Parathyroid adenoma (tissue), 2 donors: Measurements from ENCODE around the gene MRPL17.

Experiments used
- H2AFZ ChIP-seq: fragments of 300-600 bp; sonication (generic); one replicate; pipeline ENCODE4 v1.7.0; 2017; ENCODE audit warnings: antibody characterized with exemption, mild to moderate bottlenecking
- H3K27ac ChIP-seq: fragments of 300-600 bp; sonication (generic); one replicate; pipeline ENCODE4 v1.7.0; 2017
- H3K27me3 ChIP-seq: fragments of 300-600 bp; sonication (generic); one replicate; pipeline ENCODE4 v1.7.0; 2017; ENCODE audit warnings: low read length; ENCODE audit not compliant: control insufficient read depth, insufficient read depth
- H3K36me3 ChIP-seq: fragments of 300-600 bp; sonication (generic); one replicate; pipeline ENCODE4 v1.7.0; 2017; ENCODE audit warnings: low read length; ENCODE audit not compliant: control insufficient read depth, insufficient read depth
- H3K4me1 ChIP-seq: fragments of 300-600 bp; sonication (generic); one replicate; pipeline ENCODE4 v1.7.0; 2017; ENCODE audit warnings: control low read depth
- H3K4me2 ChIP-seq: fragments of 300-600 bp; sonication (generic); one replicate; pipeline ENCODE4 v1.7.0; 2017; ENCODE audit warnings: low read length
- H3K4me3 ChIP-seq: fragments of 300-600 bp; sonication (generic); one replicate; pipeline ENCODE4 v1.7.0; 2017; ENCODE audit warnings: low read depth, low read length
- H3K79me2 ChIP-seq: fragments of 300-600 bp; sonication (generic); one replicate; pipeline ENCODE4 v1.7.0; 2017; ENCODE audit warnings: control low read depth
- H3K9ac ChIP-seq: fragments of 300-600 bp; sonication (generic); one replicate; pipeline ENCODE4 v1.7.0; 2017; ENCODE audit warnings: mild to moderate bottlenecking
- H3K9me3 ChIP-seq: fragments of 300-600 bp; sonication (generic); one replicate; pipeline ENCODE4 v1.7.0; 2017; ENCODE audit warnings: low read length; ENCODE audit not compliant: control insufficient read depth
- CTCF ChIP-seq: fragments of 300-600 bp; sonication (generic); IDR thresholded peaks from one replicate; pipeline ENCODE4 v1.7.0; 2017; ENCODE audit warnings: antibody characterized with exemption, mild to moderate bottlenecking
- donor health status: primary hyperparathyroidism.

Gene MRPL17

GRCh38 chr11:6653097-6653496 is 30.0 kb downstream of the MRPL17 start:
- Histone ChIP-seq H3K9me3 (no peaks in the 10 kb centered on the region), H3K27ac (no peak overlapping the region), H3K36me3 (no peaks in the 10 kb centered on the region), H3K9ac (no peak overlapping the region), H3K79me2 (no peaks in the 10 kb centered on the region), H3K4me3 (no peak overlapping the region), H3K27me3 (no peaks in the 10 kb centered on the region), H3K4me2 (no peak overlapping the region), H2AFZ (no peak overlapping the region), H3K4me1 (no peaks in the 10 kb centered on the region)
- TF ChIP-seq CTCF, result no peak

GRCh38 chr11:6652182-6652581 is 31.0 kb downstream of the MRPL17 start:
- TF ChIP-seq CTCF, result no peak
- H3K36me3 ChIP-seq, result no peaks in the 10 kb centered on the region
- no peak overlapping the region for H2AFZ ChIP-seq
- H3K4me3 ChIP-seq, result no peak overlapping the region
- H3K9ac ChIP-seq, result no peak overlapping the region
- H3K79me2 ChIP-seq, result no peaks in the 10 kb centered on the region
- H3K4me1 ChIP-seq, result no peaks in the 10 kb centered on the region
- no peak overlapping the region for H3K27ac ChIP-seq
- no peaks in the 10 kb centered on the region for H3K9me3 ChIP-seq
- H3K27me3 ChIP-seq, result no peaks in the 10 kb centered on the region
- H3K4me2 ChIP-seq, result no peak overlapping the region

DNA sequence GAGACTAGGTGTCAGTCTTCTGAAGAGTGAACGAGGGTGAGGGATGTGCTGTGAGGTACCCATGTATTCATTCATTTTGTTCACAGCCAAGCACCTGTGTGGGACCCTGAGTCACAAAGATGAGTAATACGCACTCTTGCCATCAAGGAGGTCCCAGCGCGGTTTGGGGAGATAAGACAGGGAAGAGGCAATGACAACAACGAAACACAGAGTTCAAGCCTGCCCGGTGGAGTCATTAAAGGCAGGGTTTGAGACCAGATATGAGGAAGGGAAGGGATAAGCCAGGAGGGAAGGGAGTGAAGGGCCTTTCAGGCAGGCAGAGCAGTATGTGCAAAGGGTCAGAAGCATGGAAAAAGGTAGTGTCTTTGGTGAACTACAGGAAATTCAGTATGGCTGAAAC is 32.2 kb downstream of the MRPL17 start:
- Histone ChIP-seq H2AFZ (no peak overlapping the region), H3K4me3 (no peak overlapping the region), H3K27me3 (no peaks in the 10 kb centered on the region), H3K36me3 (no peaks in the 10 kb centered on the region), H3K27ac (no peak overlapping the region), H3K9ac (no peak overlapping the region), H3K9me3 (no peaks in the 10 kb centered on the region), H3K79me2 (no peaks in the 10 kb centered on the region), H3K4me1 (no peaks in the 10 kb centered on the region), H3K4me2 (no peak overlapping the region)
- TF ChIP-seq CTCF, result no peak

DNA sequence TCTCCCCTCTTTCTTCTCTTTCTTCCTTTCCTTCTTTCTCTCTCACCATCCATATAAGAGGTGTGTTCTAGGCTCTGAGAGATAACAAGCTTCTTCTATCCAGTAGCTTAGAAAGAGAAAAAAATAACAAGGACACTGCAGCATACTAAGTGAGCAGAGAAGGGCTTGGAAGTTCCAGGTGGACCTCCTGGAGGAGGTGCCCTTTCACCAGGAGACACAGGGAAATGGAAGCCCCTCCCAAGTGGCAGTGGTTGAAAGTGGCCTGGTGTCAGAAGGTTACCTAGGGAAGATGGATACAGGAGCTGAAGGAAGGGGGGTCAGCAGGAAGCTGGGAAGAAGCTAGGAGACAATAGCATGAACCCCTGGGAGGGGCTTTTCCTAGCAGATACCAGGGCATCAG is 33.0 kb downstream of the MRPL17 start:
- Histone ChIP-seq H3K9ac (no peak overlapping the region), H3K9me3 (no peaks in the 10 kb centered on the region), H3K36me3 (no peaks in the 10 kb centered on the region), H2AFZ (no peak overlapping the region), H3K27me3 (no peaks in the 10 kb centered on the region), H3K4me1 (no peaks in the 10 kb centered on the region), H3K79me2 (no peaks in the 10 kb centered on the region), H3K4me2 (no peak overlapping the region), H3K27ac (no peak overlapping the region), H3K4me3 (no peak overlapping the region)
- no peak for TF ChIP-seq CTCF

DNA sequence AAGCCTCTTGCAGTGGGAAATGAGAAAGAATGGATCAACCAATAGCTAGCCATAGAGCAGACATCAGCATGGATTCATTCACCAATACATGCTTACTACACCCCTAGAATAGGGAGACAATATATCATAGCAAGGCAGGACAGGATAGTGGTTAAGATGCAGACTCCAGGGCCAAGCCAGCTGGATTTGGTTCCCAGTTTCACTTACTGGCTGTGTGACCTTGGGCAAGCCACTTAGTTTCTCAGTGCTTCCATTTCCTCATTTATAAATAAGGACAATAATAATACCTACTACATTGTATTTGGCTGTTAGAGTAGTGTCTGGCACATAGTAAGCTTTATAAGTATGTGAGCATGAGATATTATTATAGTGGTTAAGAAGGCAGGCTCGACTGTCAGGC is 34.6 kb downstream of the MRPL17 start:
- Histone ChIP-seq H3K36me3 (no peaks in the 10 kb centered on the region), H3K27ac (no peak overlapping the region), H2AFZ (no peak overlapping the region), H3K4me3 (no peak overlapping the region), H3K4me1 (no peaks in the 10 kb centered on the region), H3K9ac (no peak overlapping the region), H3K9me3 (no peaks in the 10 kb centered on the region), H3K27me3 (no peaks in the 10 kb centered on the region), H3K79me2 (no peaks in the 10 kb centered on the region), H3K4me2 (no peak overlapping the region)
- TF ChIP-seq CTCF, result no peak
